Measurements from ENCODE around the gene IL32. TPM values are rescaled to one million over a fixed set of nuclear protein-coding genes. Genes with fewer than 3 reads are reported as not detected.

Gene IL32
- total RNA-seq, 4 donors from 2014 or later = 93.3 to 676 (median 590) TPM

- DNase-seq = no peak
- peak overlapping the region in 1 of 4 donors; percentile 15 for H3K4me3 ChIP-seq
- TF ChIP-seq CTCF (IDR thresholded peaks at IDR 0.05) = no peak
- no peak for TF ChIP-seq POLR2A (IDR thresholded peaks at IDR 0.05)
Measured at GRCh38 chr16:3101841-3102470, 36.5 kb downstream of the IL32 start.

GRCh38 chr16:3106205-3106928 is 40.9 kb downstream of the IL32 start:
- TF ChIP-seq CTCF (IDR thresholded peaks at IDR 0.05) = no peak
- TF ChIP-seq POLR2A (IDR thresholded peaks at IDR 0.05) = peak in 1 of 2 donors; percentile 54
- DNase-seq = peak; percentile 91 to 97 (median 96)
- H3K36me3 ChIP-seq = no peaks in the 10 kb centered on the region
- peak overlapping the region; percentile 77 to 90 (median 83) for H3K27ac ChIP-seq
- H3K4me1 ChIP-seq = peaks cover 0 to 10% (median 5%) of the 10 kb centered on the region in 4 donors
- H3K4me3 ChIP-seq = peak overlapping the region; percentile 59 to 73 (median 70)
- H3K9me3 ChIP-seq = no peaks in the 10 kb centered on the region
- no peaks in the 10 kb centered on the region for H3K27me3 ChIP-seq

More at GRCh38 chr16:3101841-3102470, 36.5 kb downstream of the IL32 start:
- Histone ChIP-seq H3K36me3 (no peaks in the 10 kb centered on the region), H3K27me3 (no peaks in the 10 kb centered on the region), H3K4me1 (peaks cover 0 to 16% (median 6%) of the 10 kb centered on the region in 4 donors), H3K27ac (peak overlapping the region in 1 of 4 donors; percentile 58), H3K9me3 (no peaks in the 10 kb centered on the region)

GRCh38 chr16:3112058-3112880 is 46.8 kb downstream of the IL32 start, which contains the start of gene ZNF205:
Gene ZNF205 (plus strand): TSS chr16:3112586. CDS start chr16:3113431, 845 bp downstream.
- Histone ChIP-seq H3K4me3 (peak within 1 kb of the TSS; percentile 34 to 68 (median 50)), H3K9me3 (no peaks in the 10 kb centered on the region), H3K27ac (peak within 1 kb of the TSS; percentile 11 to 49 (median 47)), H3K27me3 (no peaks in the 10 kb centered on the region), H3K36me3 (peaks cover 0 to 16% (median 0%) of the 10 kb centered on the region in 3 donors), H3K4me1 (peaks cover 0 to 31% (median 2%) of the 10 kb centered on the region in 4 donors)
- DNase-seq = peak in 2 of 3 donors; percentile 84 to 86
- peak in 1 of 6 experiments; percentile 3 for TF ChIP-seq CTCF (IDR thresholded peaks at IDR 0.05)
- TF ChIP-seq POLR2A (IDR thresholded peaks at IDR 0.05) = peak in 1 of 2 donors; percentile 19

- peaks cover 0 to 16% (median 0%) of the 10 kb centered on the region in 3 donors for H3K36me3 ChIP-seq
- no peaks in the 10 kb centered on the region for H3K27me3 ChIP-seq
- DNase-seq = no peak
- peaks cover 0 to 29% (median 0%) of the 10 kb centered on the region in 4 donors for H3K4me1 ChIP-seq
- H3K27ac ChIP-seq = peak overlapping the region; percentile 11 to 49 (median 47)
- no peak for TF ChIP-seq POLR2A (IDR thresholded peaks at IDR 0.05)
- TF ChIP-seq CTCF (IDR thresholded peaks at IDR 0.05) = no peak
- H3K4me3 ChIP-seq = peak overlapping the region; percentile 34 to 68 (median 50)
- no peaks in the 10 kb centered on the region for H3K9me3 ChIP-seq
Measured at GRCh38 chr16:3112881-3113574, 47.6 kb downstream of the IL32 start.

All from Peyer's patch (tissue), 4 donors.